Measurements from ENCODE around the gene CEACAM21.

CEACAM21 gene

DNA sequence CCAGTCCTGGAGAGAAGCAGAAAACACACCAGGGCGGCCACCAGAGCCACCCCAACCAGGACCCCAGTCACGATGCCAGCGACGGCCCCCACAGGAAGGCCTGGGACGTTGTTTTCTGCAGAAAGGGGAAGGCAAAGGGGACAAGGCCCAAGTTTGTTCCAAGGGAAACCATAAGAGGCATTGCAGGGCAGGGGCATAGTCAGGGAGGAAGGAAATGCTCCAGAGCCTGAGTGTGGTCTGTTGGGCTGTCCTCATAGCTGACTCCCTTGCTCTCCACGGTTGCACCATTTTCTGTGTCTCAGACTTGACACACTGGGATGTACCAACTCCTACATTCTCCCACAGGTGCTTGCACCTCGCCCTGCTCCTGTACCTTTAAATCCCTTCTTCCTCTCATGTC is 45.7 kb downstream of the CEACAM21 start:
- DNase-seq: no peak

DNA sequence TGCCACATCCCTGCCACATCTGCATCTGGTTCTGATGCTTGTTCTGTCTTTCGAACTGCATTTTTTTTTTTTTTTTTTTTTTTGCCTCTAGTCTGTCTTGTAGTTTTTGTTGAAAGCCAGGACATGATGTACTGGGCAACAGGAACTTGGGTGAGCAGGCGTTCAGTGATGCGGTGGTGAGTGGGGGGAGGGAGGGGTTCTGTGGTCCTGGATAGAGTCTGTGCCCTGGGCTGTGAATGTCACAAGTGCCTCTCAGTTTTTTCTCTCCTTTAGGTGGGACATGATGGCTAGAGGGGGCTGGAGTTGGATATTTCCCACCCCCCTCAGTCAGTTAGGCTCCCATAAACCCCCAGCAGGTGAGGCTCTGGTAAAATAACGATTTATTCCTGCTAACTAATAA is 47.4 kb downstream of the CEACAM21 start:
- DNase-seq: no peak

DNA sequence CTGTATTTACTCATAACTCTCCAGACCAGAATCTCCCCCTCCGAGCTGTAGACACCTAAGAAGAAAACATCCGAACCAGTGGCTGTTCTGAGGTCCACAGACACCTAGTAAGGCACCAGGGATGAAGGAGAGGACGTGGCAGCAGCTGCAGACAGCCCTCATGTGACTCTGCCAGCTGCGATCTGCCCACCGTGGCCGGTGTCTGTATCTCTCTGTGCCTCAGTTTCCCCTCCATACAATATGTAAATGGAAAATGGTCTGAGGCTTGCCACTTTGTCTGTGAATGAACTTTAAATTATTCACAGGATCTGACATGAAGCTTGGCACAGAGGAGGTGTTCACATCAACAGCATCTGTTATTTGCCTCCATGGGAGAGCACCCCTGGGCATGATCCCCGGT is 48.5 kb downstream of the CEACAM21 start:
- DNase-seq: no peak

- DNase-seq: no peak
Observed at GRCh38 chr19:41624937-41625336, 49.0 kb downstream of the CEACAM21 start.

- no peak for DNase-seq
Observed at GRCh38 chr19:41626278-41626677, 50.3 kb downstream of the CEACAM21 start.

- peak; percentile 39 for DNase-seq
Observed at GRCh38 chr19:41626877-41627276, 50.9 kb downstream of the CEACAM21 start, which contains the start of gene CEACAM4. TSS of gene CEACAM4 (minus strand) at chr19:41627074. CDS start at chr19:41626963, 111 bp downstream.

DNA sequence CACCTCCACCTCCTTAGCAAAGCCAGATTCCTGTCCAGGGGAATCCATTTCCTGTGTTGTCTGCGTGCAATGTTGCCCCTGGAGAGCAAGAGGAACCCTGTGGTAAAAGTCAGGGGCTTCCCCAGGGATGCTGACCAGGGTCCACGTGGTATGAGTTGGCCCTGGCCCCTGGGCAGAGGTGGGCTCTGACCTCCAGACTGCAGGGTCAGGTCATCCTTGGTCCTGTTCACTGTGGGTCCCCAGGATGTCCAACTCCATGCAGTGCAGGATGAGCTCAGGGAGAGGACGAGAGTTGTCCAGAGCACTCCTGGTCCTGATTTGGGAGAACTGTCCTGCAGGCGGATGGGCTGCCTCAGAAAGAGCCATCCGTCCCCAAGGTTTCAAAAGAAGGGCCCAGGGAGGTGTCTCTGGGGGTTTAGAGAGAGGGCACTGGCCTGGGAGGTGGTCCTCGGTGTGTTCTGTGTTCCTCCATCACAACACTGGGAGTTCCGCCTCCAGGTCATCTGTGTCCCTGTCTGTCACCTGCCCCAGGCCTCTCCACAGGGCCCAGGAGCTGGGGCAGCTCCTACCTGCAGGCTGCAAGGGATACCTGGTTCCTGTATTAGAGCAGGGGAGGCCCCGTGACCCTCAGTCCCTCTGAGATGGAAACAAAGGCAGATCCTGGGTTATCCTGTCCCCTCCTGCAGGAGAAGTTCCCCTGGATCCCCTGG is 52.2 kb downstream of the CEACAM21 start:
- no peak for DNase-seq
